Measurements from ENCODE around the gene MCCC1.

GRCh38 chr3:182978387-182978786 is 120.9 kb downstream of the MCCC1 start:
- TF ChIP-seq CTCF (IDR thresholded peaks at IDR 0.05), result no peak
- TF ChIP-seq POLR2A (IDR thresholded peaks at IDR 0.05), result no peak

Measured in esophagus squamous epithelium (tissue), 4 donors.